Germinal center (tissue), 1 donor: ENCODE data around the gene RUBCNL.

Experiments
- DNase-seq: peaks from one replicate; pipeline ENCODE4 v3.0.0; 2012; ENCODE audit warnings: mixed read lengths, low spot score

RUBCNL gene

GRCh38 chr13:46341112-46341711, 45.8 kb downstream of the RUBCNL start:
- DNase-seq = no peak

GRCh38 chr13:46340631-46341111, 46.4 kb downstream of the RUBCNL start:
- no peak for DNase-seq

GRCh38 chr13:46340011-46340410, 47.0 kb downstream of the RUBCNL start:
- DNase-seq = no peak

GRCh38 chr13:46339035-46339666, 47.9 kb downstream of the RUBCNL start:
- no peak for DNase-seq

GRCh38 chr13:46337700-46338099, 49.4 kb downstream of the RUBCNL start:
- no peak for DNase-seq

- no peak for DNase-seq
These were observed 52.8 kb downstream of the RUBCNL start for GRCh38 chr13:46334035-46334822.

GRCh38 chr13:46332772-46333171, 54.3 kb downstream of the RUBCNL start:
- no peak for DNase-seq

- no peak for DNase-seq
These were observed 57.4 kb downstream of the RUBCNL start for GRCh38 chr13:46329624-46330023.

- DNase-seq = no peak
These were observed 59.8 kb downstream of the RUBCNL start for GRCh38 chr13:46327246-46327645.

GRCh38 chr13:46324976-46325375, 62.1 kb downstream of the RUBCNL start:
- DNase-seq = no peak

- DNase-seq = peak; percentile 74
These were observed 65.4 kb downstream of the RUBCNL start for GRCh38 chr13:46321494-46322225.

- DNase-seq = no peak
These were observed 66.2 kb downstream of the RUBCNL start for GRCh38 chr13:46320821-46321220.

- DNase-seq = no peak
These were observed 66.6 kb downstream of the RUBCNL start for GRCh38 chr13:46320406-46320805.

- no peak for DNase-seq
These were observed 68.1 kb downstream of the RUBCNL start for GRCh38 chr13:46318986-46319385.

- DNase-seq = no peak
These were observed 69.9 kb downstream of the RUBCNL start for GRCh38 chr13:46317120-46317519.

- no peak for DNase-seq
These were observed 71.5 kb downstream of the RUBCNL start for GRCh38 chr13:46315491-46316075.

- DNase-seq = no peak
These were observed 72.0 kb downstream of the RUBCNL start for GRCh38 chr13:46315036-46315435.

- DNase-seq = no peak
These were observed 72.5 kb downstream of the RUBCNL start for GRCh38 chr13:46314587-46314986.

- no peak for DNase-seq
These were observed 73.4 kb downstream of the RUBCNL start for GRCh38 chr13:46313432-46314257.

GRCh38 chr13:46313024-46313423, 74.0 kb downstream of the RUBCNL start:
- DNase-seq = no peak

GRCh38 chr13:46311217-46311616, 75.8 kb downstream of the RUBCNL start:
- DNase-seq = no peak
